Stomach (tissue), 9 donors: Measurements from ENCODE around the gene DLG4. TPM values are rescaled to one million over a fixed set of nuclear protein-coding genes. Genes with fewer than 3 reads are reported as not detected.
"Not testable (repeated sequence)": the region's sequence is repeated elsewhere in the genome, so short reads cannot be mapped to it uniquely, and the experiment has no call there.

Source experiments
- DNase-seq, 2 donors: peaks; one replicate each; pipeline versions ENCODE4 v3.0.0 to v3.0.0-alpha.2; 2013 to 2019
- H3K27ac ChIP-seq, 5 donors: fragments of 200-600 bp in 4 of 5; sonication (generic) in 4 of 5; one replicate each; pipeline ENCODE4 v1.5.1; 2013 to 2019; ENCODE audit warnings: mild to moderate bottlenecking in 1 of 5, moderate library complexity in 1 of 5
- H3K27me3 ChIP-seq, 3 donors: fragments of 200-600 bp; sonication (generic); one replicate each; pipeline ENCODE4 v1.5.1; 2017 to 2019; ENCODE audit warnings: mixed run types in 1 of 3
- H3K36me3 ChIP-seq, 4 donors: fragments of 200-600 bp; sonication (generic); 1 replicate in 3 of 4; 2 replicates in 1 of 4; pipeline ENCODE4 v1.5.1; 2016 to 2019
- H3K4me1 ChIP-seq, 4 donors: fragments of 200-600 bp; sonication (generic); one replicate each; pipeline ENCODE4 v1.5.1; 2016 to 2019
- H3K4me3 ChIP-seq, 4 donors: fragments of 200-600 bp; sonication (generic) in 3 of 4; one replicate each; pipeline ENCODE4 v1.5.1; 2016 to 2019; ENCODE audit warnings: mild to moderate bottlenecking in 1 of 4
- H3K9me3 ChIP-seq, 4 donors: fragments of 200-600 bp; sonication (generic); one replicate each; pipeline ENCODE4 v1.5.1; 2016 to 2019
- CTCF ChIP-seq, 7 experiments: fragments of 450-650 bp in 4 of 7; fragments of 200-600 bp in 3 of 7; sonication (generic) in 3 of 7; IDR thresholded peaks; one replicate each; pipeline ENCODE4 v1.5.1; 2016 to 2019; ENCODE audit warnings: antibody characterized with exemption in 7 of 7, control low read depth in 2 of 7, mild to moderate bottlenecking in 1 of 7
- EP300 ChIP-seq: sonication (generic); formaldehyde crosslinking; IDR thresholded peaks from one replicate; pipeline ENCODE4 v1.6.1; 2017; ENCODE audit warnings: antibody characterized with exemption
- POLR2A ChIP-seq, 4 donors: fragments of 450-650 bp; IDR thresholded peaks; one replicate each; pipeline ENCODE4 v1.6.1; 2016; ENCODE audit warnings: antibody characterized with exemption in 4 of 4, control low read depth in 2 of 4, mild to moderate bottlenecking in 1 of 4, moderate library complexity in 1 of 4
- POLR2AphosphoS5 ChIP-seq, 3 donors: sonication (generic); formaldehyde crosslinking; IDR thresholded peaks; one replicate each; pipeline ENCODE4 v1.6.1; 2016; ENCODE audit warnings: antibody characterized with exemption in 3 of 3
- WGBS, 5 donors: extraction: QIAGEN DNeasy Blood & Tissue Kit in 3 of 5; methylation state at CpG; one replicate each; pipeline versions ENCODE4 v1.1.5 to v1.1.7; 2013 to 2018; 5-methylcytosine and 5-hydroxymethylcytosine counted together
- intact Hi-C: fragments of 100-400 bp; cut with DNase I; formaldehyde crosslinking; loops from one replicate; pipeline ENCODE4 v1.15.1; 2023; ENCODE audit warnings: low total_unique reads
- polyA plus RNA-seq, 3 donors: library from polyadenylated mRNA; stranded (reverse); fragments of 200-250 nt; gene quantifications; one replicate each; pipeline ENCODE4 v1.2.3, GENCODE V29; 2013
- total RNA-seq, 5 donors: library from RNA; depleted of rRNA; stranded (reverse); fragments of >200 nt; gene quantifications; one replicate each; pipeline versions ENCODE4 v1.1.0 to v1.2.3, GENCODE V29; 2014 to 2016
- donor health status: healthy with polysubstance abuse.
- donor health status: Bipolar disorder and iron deficiency.
- donor health status: healthy.

The DLG4 gene
- total and polyA plus RNA-seq, 8 donors, result 3.2 to 26.3 (median 8.8) TPM

GRCh38 chr17:7248796-7249195, 29.2 kb upstream of the DLG4 start:
- 63 to 68% (median 65%) methylated on average over 4 of the region's 4 CpGs for WGBS, 5 donors
- no peak overlapping the region for H3K4me3 ChIP-seq
- intact Hi-C loops, result no loop called here
- H3K36me3 ChIP-seq, result peaks cover 25 to 41% (median 36%) of the 10 kb centered on the region in 4 donors
- H3K27me3 ChIP-seq, result no peaks in the 10 kb centered on the region
- TF ChIP-seq POLR2A (IDR thresholded peaks at IDR 0.05), result no peak
- no peak for TF ChIP-seq EP300
- no peak for TF ChIP-seq POLR2AphosphoS5 (IDR thresholded peaks at IDR 0.05)
- no peak for TF ChIP-seq CTCF (IDR thresholded peaks at IDR 0.05)
- H3K9me3 ChIP-seq, result no peaks in the 10 kb centered on the region
- H3K4me1 ChIP-seq, result peaks cover 32 to 53% (median 42%) of the 10 kb centered on the region in 4 donors
- DNase-seq, result peak in 1 of 2 donors; percentile 4
- H3K27ac ChIP-seq, result no peak overlapping the region

- H3K27me3 ChIP-seq, result no peaks in the 10 kb centered on the region
- intact Hi-C loops, result no loop called here
These were observed 27.1 kb upstream of the DLG4 start for GRCh38 chr17:7246779-7247178.

DNA sequence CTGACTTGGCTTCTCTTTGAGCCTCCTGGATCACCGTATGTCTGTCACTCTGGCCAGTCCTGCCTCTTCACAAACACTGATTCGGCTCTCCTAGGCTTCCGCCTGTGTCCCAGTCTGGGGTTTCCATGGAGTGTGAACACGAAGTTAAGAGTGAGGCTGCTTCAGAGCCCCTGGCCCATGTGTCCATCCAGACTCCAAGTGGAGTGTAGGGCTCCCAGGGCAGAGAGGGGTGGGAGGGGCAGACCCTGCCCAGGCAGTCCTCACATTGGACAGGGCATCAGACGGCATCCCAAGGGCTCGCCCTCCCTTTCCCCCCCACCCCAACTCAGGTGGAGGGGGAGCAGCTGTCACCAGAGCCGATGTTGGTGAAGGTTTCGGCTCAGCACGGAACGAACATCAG, 24.2 kb upstream of the DLG4 start:
- Histone ChIP-seq H3K36me3 (peaks cover 34 to 52% (median 47%) of the 10 kb centered on the region in 4 donors), H3K27ac (peak overlapping the region in 4 of 5 donors; percentile 95 to 99 (median 98)), H3K4me1 (peaks cover 24 to 46% (median 35%) of the 10 kb centered on the region in 4 donors), H3K4me3 (peak overlapping the region in 2 of 4 donors; percentile 78 to 86)
- intact Hi-C loops, DNase-seq, H3K9me3 ChIP-seq, H3K27me3 ChIP-seq: not testable (repeated sequence)
- WGBS, 5 donors, result 55 to 74% (median 72%) methylated on average over 6 to 10 of the region's 10 CpGs

More at GRCh38 chr17:7246779-7247178, 27.1 kb upstream of the DLG4 start:
- 86 to 91% (median 89%) methylated on average over 5 of the region's 5 CpGs for WGBS, 5 donors
- H3K27ac ChIP-seq, result no peak overlapping the region
- no peak for DNase-seq
- H3K4me3 ChIP-seq, result no peak overlapping the region
- peaks cover 28 to 50% (median 37%) of the 10 kb centered on the region in 4 donors for H3K4me1 ChIP-seq
- H3K36me3 ChIP-seq, result peaks cover 25 to 44% (median 37%) of the 10 kb centered on the region in 4 donors
- no peaks in the 10 kb centered on the region for H3K9me3 ChIP-seq
- TF ChIP-seq POLR2AphosphoS5 (IDR thresholded peaks at IDR 0.05) (no peak), EP300 (no peak), CTCF (IDR thresholded peaks at IDR 0.05) (no peak), POLR2A (IDR thresholded peaks at IDR 0.05) (no peak)

DNA sequence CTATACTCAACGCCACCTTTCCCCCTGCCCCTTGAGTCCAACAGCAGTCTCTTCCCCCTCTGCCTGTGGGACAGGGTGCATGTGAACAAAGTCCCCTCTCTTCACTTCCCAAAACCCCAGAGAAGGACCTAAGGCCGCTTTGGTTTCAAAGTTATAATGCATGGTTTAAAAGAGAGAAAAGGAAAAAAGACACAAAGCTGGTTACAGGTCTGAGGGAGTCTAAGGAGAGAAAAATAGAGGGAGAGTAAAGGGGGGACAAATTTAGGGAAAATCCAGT, 23.8 kb upstream of the DLG4 start:
- H3K9me3 ChIP-seq, result no peaks in the 10 kb centered on the region
- H3K27ac ChIP-seq, result peak overlapping the region; percentile 94 to 99 (median 97)
- intact Hi-C loops, result no loop called here
- H3K27me3 ChIP-seq, result no peaks in the 10 kb centered on the region
- WGBS, 5 donors, result 21 to 41% (median 25%) methylated on average over 2 of the region's 2 CpGs
- TF ChIP-seq EP300 (no peak), POLR2A (IDR thresholded peaks at IDR 0.05) (no peak), CTCF (IDR thresholded peaks at IDR 0.05) (no peak), POLR2AphosphoS5 (IDR thresholded peaks at IDR 0.05) (no peak)
- H3K36me3 ChIP-seq, result peaks cover 34 to 52% (median 47%) of the 10 kb centered on the region in 4 donors
- DNase-seq, result no peak
- H3K4me3 ChIP-seq, result peak overlapping the region; percentile 77 to 97 (median 82)
- peaks cover 21 to 42% (median 31%) of the 10 kb centered on the region in 4 donors for H3K4me1 ChIP-seq

GRCh38 chr17:7242717-7243452, 23.2 kb upstream of the DLG4 start:
- no peaks in the 10 kb centered on the region for H3K27me3 ChIP-seq
- intact Hi-C loops, result no loop called here
- peak; percentile 97 to 98 for DNase-seq
- peak in 2 of 7 experiments; percentile 12 to 17 for TF ChIP-seq CTCF (IDR thresholded peaks at IDR 0.05)
- no peak for TF ChIP-seq POLR2A (IDR thresholded peaks at IDR 0.05)
- peak; percentile 87 to 98 (median 97) for TF ChIP-seq POLR2AphosphoS5 (IDR thresholded peaks at IDR 0.05)
- peak; percentile 37 for TF ChIP-seq EP300
- H3K9me3 ChIP-seq, result no peaks in the 10 kb centered on the region
- peak overlapping the region; percentile 77 to 97 (median 82) for H3K4me3 ChIP-seq
- peak overlapping the region; percentile 94 to 99 (median 97) for H3K27ac ChIP-seq
- WGBS, 5 donors, result 0 to 4% (median 1%) methylated on average over 44 to 49 of the region's 49 CpGs
- H3K4me1 ChIP-seq, result peaks cover 20 to 38% (median 30%) of the 10 kb centered on the region in 4 donors
- H3K36me3 ChIP-seq, result peaks cover 34 to 52% (median 47%) of the 10 kb centered on the region in 4 donors
